Activated T-cell treated with anti-CD3 and anti-CD28 coated beads, Interleukin-2, amount 50 U/mL, for 24 hours (primary cell): ENCODE measurements around the gene CBR4.
"Not testable (repeated sequence)": the region's sequence is repeated elsewhere in the genome, so short reads cannot be mapped to it uniquely, and the experiment has no call there.

ENCODE experiments used
- DNase-seq: peaks from one replicate; pipeline ENCODE4 v3.0.0-alpha.2; 2020
- H3K27ac Mint-ChIP-seq: 2 replicates; pipeline ENCODE4 v1.8.0; 2020; ENCODE audit warnings: mild to moderate bottlenecking, mixed read lengths
- H3K27me3 Mint-ChIP-seq: 2 replicates; pipeline ENCODE4 v1.8.0; 2020; ENCODE audit warnings: mixed read lengths
- H3K36me3 Mint-ChIP-seq: 2 replicates; pipeline ENCODE4 v1.8.0; 2020; ENCODE audit warnings: low read depth, mixed read lengths
- H3K4me1 Mint-ChIP-seq: 2 replicates; pipeline ENCODE4 v1.8.0; 2020; ENCODE audit warnings: low read depth, mixed read lengths
- H3K4me3 Mint-ChIP-seq: 2 replicates; pipeline ENCODE4 v1.8.0; 2020; ENCODE audit warnings: mild to moderate bottlenecking, moderate library complexity, mixed read lengths
- H3K9me3 Mint-ChIP-seq: 2 replicates; pipeline ENCODE4 v1.8.0; 2020; ENCODE audit warnings: mixed read lengths

CBR4 gene

DNA sequence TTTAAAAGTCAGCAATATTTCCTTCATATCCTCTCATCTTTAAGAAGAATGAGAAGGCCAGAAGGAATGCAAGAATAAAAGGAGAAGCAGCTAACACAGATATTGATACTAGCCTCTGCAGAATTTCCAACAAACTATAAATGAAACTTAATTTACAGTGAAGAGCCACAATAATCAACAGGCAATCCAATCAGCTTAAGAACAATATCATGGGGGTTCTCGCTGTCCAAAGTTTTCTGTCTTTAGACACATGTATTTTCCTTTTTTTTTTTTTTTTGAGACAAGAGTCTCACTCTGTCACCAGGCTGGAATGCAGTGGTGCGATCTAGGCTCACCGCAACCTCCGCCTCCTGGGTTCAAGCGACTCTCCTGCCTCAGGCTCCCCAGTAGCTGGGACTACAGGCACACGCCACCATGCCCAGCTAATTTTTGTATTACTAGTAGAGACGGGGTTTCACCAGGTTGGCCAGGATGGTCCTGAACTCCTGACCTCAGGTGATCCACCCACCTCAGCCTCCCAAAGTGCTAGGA lies 17.0 kb downstream of the CBR4 start:
- peaks cover 60% of the 10 kb centered on the region for H3K36me3 Mint-ChIP-seq
- not testable (repeated sequence) for H3K4me3 Mint-ChIP-seq, H3K4me1 Mint-ChIP-seq, DNase-seq, H3K27ac Mint-ChIP-seq, H3K9me3 Mint-ChIP-seq, H3K27me3 Mint-ChIP-seq

DNA sequence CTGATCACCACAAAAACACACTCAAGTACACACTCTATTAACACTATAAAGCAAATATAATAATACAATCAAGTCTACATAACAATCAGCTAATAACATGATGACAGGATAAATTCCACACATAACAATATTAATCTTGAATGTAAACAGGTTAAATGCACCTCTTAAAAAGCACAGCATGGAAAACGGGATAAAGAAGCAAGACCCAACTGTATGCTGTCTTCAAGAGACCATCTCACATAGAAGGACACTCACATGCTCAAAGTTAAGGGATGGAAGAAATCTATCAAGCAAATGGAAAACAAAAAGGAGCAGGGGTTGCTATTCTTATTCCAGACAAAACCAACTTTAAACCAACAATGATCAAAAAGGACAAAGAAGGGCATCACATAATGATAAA lies 28.1 kb downstream of the CBR4 start:
- peaks cover 68% of the 10 kb centered on the region for H3K36me3 Mint-ChIP-seq
- H3K27ac Mint-ChIP-seq = no peak overlapping the region

DNA sequence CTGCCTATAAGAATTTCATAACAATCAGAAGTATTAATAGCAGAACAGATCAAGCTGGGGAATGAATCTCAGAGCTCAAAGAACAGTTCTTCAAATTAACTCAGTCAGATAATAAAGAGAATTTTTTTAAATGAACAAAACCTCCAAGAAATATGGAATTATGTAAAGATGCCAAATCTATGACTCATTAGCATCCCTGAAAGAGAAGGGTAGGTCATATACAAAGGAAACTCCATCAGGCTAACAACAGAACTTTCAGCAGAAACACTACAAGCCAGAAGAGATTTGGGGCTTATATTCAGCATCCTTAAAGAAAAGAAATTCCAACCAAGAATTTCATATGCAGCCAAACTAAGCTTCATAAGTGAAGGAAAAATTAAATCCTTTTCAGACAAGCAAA lies 28.6 kb downstream of the CBR4 start:
- H3K36me3 Mint-ChIP-seq = peaks cover 65% of the 10 kb centered on the region
- H3K27me3 Mint-ChIP-seq = no peaks in the 10 kb centered on the region
- peaks cover 20% of the 10 kb centered on the region for H3K9me3 Mint-ChIP-seq
- no peak for DNase-seq
- no peak overlapping the region for H3K27ac Mint-ChIP-seq
- H3K4me1 Mint-ChIP-seq = no peaks in the 10 kb centered on the region
- no peak overlapping the region for H3K4me3 Mint-ChIP-seq

More for the DNA sequence above, 28.1 kb downstream of the CBR4 start:
- no peak for DNase-seq
- Mint-ChIP-seq H3K4me3 (no peak overlapping the region), H3K9me3 (peaks cover 20% of the 10 kb centered on the region), H3K4me1 (no peaks in the 10 kb centered on the region), H3K27me3 (no peaks in the 10 kb centered on the region)

DNA sequence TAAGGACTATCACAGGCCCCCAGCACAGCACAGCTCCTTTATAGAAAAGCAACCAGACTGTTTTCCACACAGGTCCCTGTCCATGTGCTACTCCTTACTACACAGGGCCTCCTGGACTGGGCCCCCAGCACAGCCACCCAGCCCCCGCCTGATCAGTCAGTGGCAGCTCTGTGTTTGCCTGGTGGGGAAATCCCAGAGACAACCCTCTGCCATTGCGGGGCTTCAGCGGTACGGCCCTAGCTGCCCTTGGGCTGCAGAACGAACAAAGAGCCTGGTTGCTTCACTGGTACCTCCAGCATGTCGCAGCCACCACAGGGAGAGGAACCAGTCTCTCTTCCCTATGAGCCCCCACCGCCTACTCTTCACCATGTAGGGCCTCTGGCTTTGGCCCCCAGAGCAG lies 30.7 kb downstream of the CBR4 start:
- peaks cover 44% of the 10 kb centered on the region for H3K36me3 Mint-ChIP-seq
- H3K9me3 Mint-ChIP-seq = peaks cover 27% of the 10 kb centered on the region
- H3K4me3 Mint-ChIP-seq = no peak overlapping the region
- no peaks in the 10 kb centered on the region for H3K27me3 Mint-ChIP-seq
- no peak for DNase-seq
- no peak overlapping the region for H3K27ac Mint-ChIP-seq
- H3K4me1 Mint-ChIP-seq = no peaks in the 10 kb centered on the region

DNA sequence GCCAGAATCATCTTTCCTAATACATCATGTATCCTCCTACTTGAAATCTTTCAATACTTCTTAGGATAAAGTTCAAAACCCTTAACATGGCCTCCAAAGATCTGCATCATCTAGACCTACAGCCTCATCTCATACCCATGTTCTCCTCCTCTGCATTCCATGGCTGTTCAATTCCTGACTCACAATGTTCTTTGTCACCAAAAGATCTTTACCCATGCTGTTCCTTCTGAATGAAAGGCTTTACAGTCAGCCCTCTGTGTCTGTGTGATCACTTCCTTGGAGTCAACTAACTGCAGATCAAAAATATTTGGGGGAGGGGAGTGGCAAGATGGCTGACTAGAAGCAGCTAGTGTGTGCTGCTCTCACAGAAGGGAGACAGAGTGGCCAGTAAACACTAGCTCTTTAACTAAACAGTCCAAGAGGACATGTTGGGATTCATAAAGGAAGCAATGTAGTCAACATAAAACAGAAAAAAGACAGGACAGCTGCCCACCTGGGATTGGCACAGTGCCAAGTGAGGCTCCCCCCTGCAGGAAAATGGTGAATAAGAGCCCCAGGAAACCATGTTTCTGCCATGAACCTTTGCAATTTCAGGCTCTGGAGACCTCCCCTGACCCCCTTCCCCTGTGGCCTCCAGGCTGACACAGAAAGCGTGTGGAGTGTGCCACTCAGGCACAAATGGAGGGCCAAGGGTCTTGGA lies 31.9 kb downstream of the CBR4 start:
- Mint-ChIP-seq H3K36me3 (peaks cover 32% of the 10 kb centered on the region), H3K4me3 (no peak overlapping the region), H3K4me1 (no peaks in the 10 kb centered on the region), H3K27me3 (no peaks in the 10 kb centered on the region), H3K9me3 (peaks cover 27% of the 10 kb centered on the region), H3K27ac (no peak overlapping the region)
- no peak for DNase-seq

DNA sequence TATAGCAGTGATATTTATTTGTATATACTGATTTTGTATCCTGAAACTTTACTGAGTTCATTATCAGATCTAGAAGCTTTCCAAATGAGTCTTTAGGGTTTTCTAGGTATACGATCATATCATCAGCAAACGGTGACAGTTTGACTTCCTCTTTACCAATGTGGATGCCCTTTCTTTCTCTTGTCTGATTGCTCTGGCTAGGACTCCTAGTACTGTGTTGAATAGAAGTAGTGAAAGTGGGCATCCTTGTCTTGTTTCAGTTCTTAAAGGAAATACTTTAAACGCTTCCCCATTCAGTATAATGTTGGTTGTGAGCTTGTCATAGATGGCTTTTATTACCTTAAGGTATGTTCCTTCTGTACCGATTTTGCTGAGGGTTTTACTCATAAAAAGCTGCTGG lies 37.5 kb downstream of the CBR4 start:
- H3K4me1 Mint-ChIP-seq = no peaks in the 10 kb centered on the region
- H3K27me3 Mint-ChIP-seq = no peaks in the 10 kb centered on the region
- DNase-seq = no peak
- H3K9me3 Mint-ChIP-seq = peaks cover 44% of the 10 kb centered on the region
- H3K27ac Mint-ChIP-seq = no peak overlapping the region
- H3K4me3 Mint-ChIP-seq = no peak overlapping the region
- peaks cover 3% of the 10 kb centered on the region for H3K36me3 Mint-ChIP-seq

DNA sequence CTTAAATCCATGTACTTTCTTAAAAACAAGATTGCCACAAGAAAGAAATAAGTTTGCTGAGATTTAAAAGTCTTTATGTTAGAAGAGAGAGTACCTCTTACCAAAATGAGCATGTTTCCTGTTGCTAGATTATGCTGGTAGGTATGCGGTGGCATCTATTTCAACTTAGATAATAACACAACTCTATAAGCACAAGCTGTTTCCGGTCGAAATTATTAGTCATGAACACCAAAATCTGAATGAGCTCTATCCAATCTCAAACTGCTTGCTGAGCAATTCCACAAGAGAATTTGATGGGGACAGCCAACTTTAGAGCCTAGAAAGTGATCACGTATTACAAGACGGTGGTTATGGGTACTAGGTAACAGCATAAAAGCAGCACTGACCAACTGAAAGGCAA lies 49.3 kb downstream of the CBR4 start:
- Mint-ChIP-seq H3K9me3 (peaks cover 4% of the 10 kb centered on the region), H3K27ac (no peak overlapping the region), H3K27me3 (no peaks in the 10 kb centered on the region), H3K36me3 (peaks cover 7% of the 10 kb centered on the region), H3K4me3 (no peak overlapping the region), H3K4me1 (no peaks in the 10 kb centered on the region)
- no peak for DNase-seq

DNA sequence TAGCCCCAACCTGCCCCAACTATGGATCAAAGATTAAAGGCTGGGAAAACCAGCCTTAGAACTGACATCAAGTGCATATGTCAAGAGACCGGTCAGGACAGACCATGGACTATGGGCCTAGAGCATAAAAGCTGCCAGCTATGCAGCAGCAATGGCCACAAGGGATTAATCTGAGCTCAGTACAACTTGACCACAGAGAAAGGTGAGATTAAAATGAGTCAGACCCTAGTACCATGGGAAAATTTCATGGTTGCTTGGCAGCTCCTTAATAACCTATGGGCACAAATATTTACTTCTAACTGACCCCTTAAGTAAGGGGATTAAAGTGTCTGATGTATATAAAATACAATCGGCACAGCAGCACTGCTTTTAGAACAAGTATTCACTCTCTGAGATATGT lies 54.4 kb downstream of the CBR4 start:
- H3K4me3 Mint-ChIP-seq = no peak overlapping the region
- peaks cover 16% of the 10 kb centered on the region for H3K9me3 Mint-ChIP-seq
- no peak for DNase-seq
- no peaks in the 10 kb centered on the region for H3K27me3 Mint-ChIP-seq
- no peak overlapping the region for H3K27ac Mint-ChIP-seq
- no peaks in the 10 kb centered on the region for H3K4me1 Mint-ChIP-seq
- H3K36me3 Mint-ChIP-seq = peaks cover 5% of the 10 kb centered on the region

DNA sequence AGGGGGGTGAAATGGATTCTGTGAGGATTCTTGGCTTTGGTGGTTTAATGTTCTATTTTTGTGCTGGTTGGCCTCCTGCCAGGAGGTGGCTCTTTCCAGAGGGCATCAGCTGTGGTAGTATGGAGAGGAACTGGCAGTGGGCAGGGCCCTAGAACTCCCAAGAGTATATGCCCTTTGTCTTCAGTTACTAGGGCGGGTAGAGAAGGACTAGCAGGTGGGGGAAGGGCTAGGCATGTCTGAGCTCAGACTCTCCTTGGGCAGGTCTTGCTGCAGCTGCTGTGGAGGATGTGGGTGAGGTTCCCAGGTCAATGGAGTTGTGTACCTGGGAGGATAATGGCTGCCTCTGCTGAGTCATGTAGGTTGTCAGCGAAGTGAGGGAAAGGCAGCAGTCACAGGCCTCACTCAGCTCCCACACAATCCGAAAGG lies 57.2 kb downstream of the CBR4 start:
- H3K9me3 Mint-ChIP-seq = peaks cover 34% of the 10 kb centered on the region
- H3K4me1 Mint-ChIP-seq, H3K36me3 Mint-ChIP-seq, H3K27ac Mint-ChIP-seq, H3K4me3 Mint-ChIP-seq, H3K27me3 Mint-ChIP-seq, DNase-seq: not testable (repeated sequence)

DNA sequence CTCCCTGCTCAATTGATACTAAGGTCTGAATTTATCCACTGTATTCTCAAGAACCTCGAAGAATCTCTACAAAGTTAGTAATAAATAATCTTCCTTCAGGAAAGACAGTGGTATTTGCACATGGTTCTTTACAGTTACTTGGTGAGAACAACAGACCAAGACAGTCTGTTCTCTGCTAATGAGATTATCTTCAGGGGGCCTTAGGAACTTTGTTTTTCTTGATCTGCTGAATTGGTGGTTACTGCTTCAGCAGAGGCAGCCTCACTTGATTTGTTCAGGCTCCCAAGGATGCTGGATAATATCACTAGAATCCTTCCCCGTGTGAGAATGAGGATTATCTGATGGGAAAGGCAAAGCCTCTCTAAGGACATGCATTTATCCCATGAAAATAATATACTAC lies 64.8 kb downstream of the CBR4 start:
- no peak overlapping the region for H3K4me3 Mint-ChIP-seq
- no peaks in the 10 kb centered on the region for H3K27me3 Mint-ChIP-seq
- no peaks in the 10 kb centered on the region for H3K4me1 Mint-ChIP-seq
- peaks cover 9% of the 10 kb centered on the region for H3K36me3 Mint-ChIP-seq
- no peak overlapping the region for H3K27ac Mint-ChIP-seq
- peaks cover 21% of the 10 kb centered on the region for H3K9me3 Mint-ChIP-seq
- DNase-seq = no peak

DNA sequence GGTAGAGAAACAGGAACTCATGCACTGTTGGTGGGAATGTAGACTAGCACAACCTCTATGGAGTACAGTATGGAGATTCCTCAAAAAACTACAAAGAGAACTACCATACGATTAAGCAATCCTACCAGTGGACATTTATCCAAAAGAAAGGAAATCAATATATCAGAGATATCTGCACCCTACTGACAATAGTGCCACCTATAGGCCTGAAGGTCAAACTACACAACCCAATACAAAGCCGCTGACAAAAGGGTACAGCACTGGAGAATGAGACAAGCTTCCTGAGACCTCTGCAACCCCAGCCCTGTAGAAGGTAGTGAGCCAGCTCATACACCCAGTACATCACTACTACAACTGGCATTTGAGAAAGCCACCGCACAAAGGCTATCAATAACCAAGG lies 67.1 kb downstream of the CBR4 start:
- Mint-ChIP-seq H3K4me1 (no peaks in the 10 kb centered on the region), H3K4me3 (no peak overlapping the region), H3K9me3 (peaks cover 16% of the 10 kb centered on the region), H3K27me3 (no peaks in the 10 kb centered on the region), H3K27ac (no peak overlapping the region), H3K36me3 (peaks cover 20% of the 10 kb centered on the region)
- no peak for DNase-seq
